ENCODE data around the gene LIN28B. TPM values are rescaled to one million over a fixed set of nuclear protein-coding genes. Genes with fewer than 3 reads are reported as not detected.
"Not testable (repeated sequence)": the region's sequence is repeated elsewhere in the genome, so short reads cannot be mapped to it uniquely, and the experiment has no call there.

Gene LIN28B
- total and polyA plus RNA-seq, 10 donors = not detected

GRCh38 chr6:105077596-105078385 is 120.9 kb downstream of the LIN28B start:
- DNase-seq = no peak
- Histone ChIP-seq H3K9me3 (no peaks in the 10 kb centered on the region), H3K4me3 (no peak overlapping the region), H3K27me3 (replicated peaks in 1 of 7) (peaks cover 0 to 8% (median 0%) of the 10 kb centered on the region in 7 donors), H3K36me3 (no peaks in the 10 kb centered on the region), H3K27ac (no peak overlapping the region), H3K4me1 (no peaks in the 10 kb centered on the region)
- TF ChIP-seq CTCF (IDR thresholded peaks at IDR 0.05 in 8 of 11, conservative IDR thresholded peaks at IDR 0.05 in 3 of 11) (peak in 3 of 11 experiments; percentile 20 to 30 (median 26)), POLR2A (IDR thresholded peaks at IDR 0.05) (no peak), POLR2AphosphoS5 (IDR thresholded peaks at IDR 0.05) (no peak)
- intact Hi-C loops (cut with DNase I; ENCODE audit: low total_unique reads) = no loop called here
- 0 to 5% (median 3%) methylated on average over 1 of the region's 1 CpG for WGBS, 5 donors

DNA sequence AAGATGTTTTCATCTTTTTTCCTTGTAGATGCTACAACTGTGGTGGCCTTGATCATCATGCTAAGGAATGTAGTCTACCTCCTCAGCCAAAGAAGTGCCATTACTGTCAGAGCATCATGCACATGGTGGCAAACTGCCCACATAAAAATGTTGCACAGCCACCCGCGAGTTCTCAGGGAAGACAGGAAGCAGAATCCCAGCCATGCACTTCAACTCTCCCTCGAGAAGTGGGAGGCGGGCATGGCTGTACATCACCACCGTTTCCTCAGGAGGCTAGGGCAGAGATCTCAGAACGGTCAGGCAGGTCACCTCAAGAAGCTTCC is 121.4 kb downstream of the LIN28B start:
- DNase-seq = no peak
- TF ChIP-seq CTCF (IDR thresholded peaks at IDR 0.05 in 8 of 11, conservative IDR thresholded peaks at IDR 0.05 in 3 of 11) (no peak), POLR2A (IDR thresholded peaks at IDR 0.05) (no peak), POLR2AphosphoS5 (IDR thresholded peaks at IDR 0.05) (no peak)
- intact Hi-C loops (cut with DNase I; ENCODE audit: low total_unique reads) = no loop called here
- Histone ChIP-seq H3K9me3 (no peaks in the 10 kb centered on the region), H3K4me1 (no peaks in the 10 kb centered on the region), H3K27ac (no peak overlapping the region), H3K36me3 (no peaks in the 10 kb centered on the region), H3K4me3 (no peak overlapping the region), H3K27me3 (replicated peaks in 1 of 7) (peaks cover 0 to 8% (median 0%) of the 10 kb centered on the region in 7 donors)
- WGBS, 5 donors = 52 to 76% (median 67%) methylated on average over 6 of the region's 6 CpGs

- no peak overlapping the region for H3K27ac ChIP-seq
- peaks cover 0 to 8% (median 0%) of the 10 kb centered on the region in 7 donors for H3K27me3 ChIP-seq (replicated peaks in 1 of 7)
- 55 to 67% (median 62%) methylated on average over 6 of the region's 6 CpGs for WGBS, 5 donors
- no peak overlapping the region for H3K4me3 ChIP-seq
- TF ChIP-seq POLR2A (IDR thresholded peaks at IDR 0.05) = no peak
- TF ChIP-seq POLR2AphosphoS5 (IDR thresholded peaks at IDR 0.05) = no peak
- no peak for TF ChIP-seq CTCF (IDR thresholded peaks at IDR 0.05 in 8 of 11, conservative IDR thresholded peaks at IDR 0.05 in 3 of 11)
- intact Hi-C loops (cut with DNase I; ENCODE audit: low total_unique reads) = no loop called here
- DNase-seq = no peak
- H3K9me3 ChIP-seq = no peaks in the 10 kb centered on the region
- H3K4me1 ChIP-seq = no peaks in the 10 kb centered on the region
- no peaks in the 10 kb centered on the region for H3K36me3 ChIP-seq
Measured at GRCh38 chr6:105080279-105080678, 123.4 kb downstream of the LIN28B start.

GRCh38 chr6:105081662-105082061 is 124.8 kb downstream of the LIN28B start:
- H3K4me3 ChIP-seq; H3K36me3 ChIP-seq; intact Hi-C loops (cut with DNase I; ENCODE audit: low total_unique reads); H3K4me1 ChIP-seq; H3K27me3 ChIP-seq (replicated peaks in 1 of 7); DNase-seq; H3K9me3 ChIP-seq; H3K27ac ChIP-seq: not testable (repeated sequence)
- 60 to 74% (median 66%) methylated on average over 3 of the region's 3 CpGs for WGBS, 5 donors

Data from spleen (tissue), 11 donors.